Measurements from ENCODE around the gene REEP2.

The REEP2 gene

DNA sequence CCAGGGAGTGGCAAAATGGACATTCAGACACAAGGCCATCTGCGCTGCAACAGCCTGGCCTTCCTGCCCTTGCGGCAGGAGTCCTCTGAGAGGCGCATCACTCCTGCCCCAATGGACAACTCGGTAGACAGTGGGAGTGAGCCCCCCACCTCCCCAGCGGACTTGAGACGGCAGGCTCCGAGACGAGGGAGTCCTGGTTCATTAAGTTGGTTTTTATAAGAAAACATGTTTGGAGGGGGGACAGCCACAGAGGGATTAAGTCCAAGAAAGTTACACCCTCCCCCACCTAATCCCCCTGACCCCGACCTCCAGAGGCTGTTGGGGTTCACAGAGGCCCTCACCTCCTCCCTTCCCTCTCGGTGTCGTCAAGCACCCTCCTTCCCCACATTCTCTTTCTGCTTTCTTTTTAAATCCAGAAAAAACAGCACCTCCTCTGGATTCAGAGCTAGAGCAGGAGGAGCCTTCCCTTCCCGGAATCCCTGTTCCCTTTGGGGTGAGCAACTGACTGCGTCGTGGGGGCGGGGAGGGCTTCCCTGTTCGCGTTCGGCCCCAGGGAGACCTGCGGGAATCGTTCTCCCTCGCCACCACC lies 24.7 kb downstream of the REEP2 start:
- peak overlapping the region; percentile 98 for H3K27ac ChIP-seq

GRCh38 chr5:138464008-138464387 lies 25.1 kb downstream of the REEP2 start:
- peak overlapping the region; percentile 98 for H3K27ac ChIP-seq
- TF ChIP-seq CTCF (IDR thresholded peaks at IDR 0.05) = peak; percentile 98
- no peak for TF ChIP-seq ZFX (IDR thresholded peaks at IDR 0.05; ENCODE audit: borderline replicate concordance)

More for the DNA sequence above, 24.7 kb downstream of the REEP2 start:
- no peak for TF ChIP-seq ZFX (IDR thresholded peaks at IDR 0.05; ENCODE audit: borderline replicate concordance)
- TF ChIP-seq CTCF (IDR thresholded peaks at IDR 0.05) = no peak

GRCh38 chr5:138464388-138465260 lies 25.8 kb downstream of the REEP2 start:
- H3K27ac ChIP-seq = peak overlapping the region; percentile 98
- TF ChIP-seq ZFX (IDR thresholded peaks at IDR 0.05; ENCODE audit: borderline replicate concordance) (no peak), CTCF (IDR thresholded peaks at IDR 0.05) (peak; percentile 83)

- TF ChIP-seq CTCF (IDR thresholded peaks at IDR 0.05) (no peak), ZFX (IDR thresholded peaks at IDR 0.05; ENCODE audit: borderline replicate concordance) (no peak)
- peak within 1 kb of the TSS; percentile 98 for H3K27ac ChIP-seq
These were observed 26.6 kb downstream of the REEP2 start, which contains the start of gene EGR1 for GRCh38 chr5:138465261-138466124. Gene EGR1 (plus strand): TSS chr5:138465479. CDS start chr5:138465762, 283 bp downstream.

GRCh38 chr5:138466125-138466899 lies 27.5 kb downstream of the REEP2 start:
- peak overlapping the region; percentile 98 for H3K27ac ChIP-seq
- no peak; the same call in none of the 2 replicates for TF ChIP-seq CTCF (IDR thresholded peaks at IDR 0.05)

GRCh38 chr5:138466900-138467710 lies 28.2 kb downstream of the REEP2 start:
- H3K27ac ChIP-seq = peak overlapping the region; percentile 98
- TF ChIP-seq ZFX (IDR thresholded peaks at IDR 0.05; ENCODE audit: borderline replicate concordance) = no peak
- TF ChIP-seq CTCF (IDR thresholded peaks at IDR 0.05) = no peak
